Measurements from ENCODE around the gene DAD1.
A peak's percentile ranks its signal among the peaks of the same experiment; 100 is the strongest.
"Not testable (repeated sequence)": the region's sequence is repeated elsewhere in the genome, so short reads cannot be mapped to it uniquely, and the experiment has no call there.

The DAD1 gene

DNA sequence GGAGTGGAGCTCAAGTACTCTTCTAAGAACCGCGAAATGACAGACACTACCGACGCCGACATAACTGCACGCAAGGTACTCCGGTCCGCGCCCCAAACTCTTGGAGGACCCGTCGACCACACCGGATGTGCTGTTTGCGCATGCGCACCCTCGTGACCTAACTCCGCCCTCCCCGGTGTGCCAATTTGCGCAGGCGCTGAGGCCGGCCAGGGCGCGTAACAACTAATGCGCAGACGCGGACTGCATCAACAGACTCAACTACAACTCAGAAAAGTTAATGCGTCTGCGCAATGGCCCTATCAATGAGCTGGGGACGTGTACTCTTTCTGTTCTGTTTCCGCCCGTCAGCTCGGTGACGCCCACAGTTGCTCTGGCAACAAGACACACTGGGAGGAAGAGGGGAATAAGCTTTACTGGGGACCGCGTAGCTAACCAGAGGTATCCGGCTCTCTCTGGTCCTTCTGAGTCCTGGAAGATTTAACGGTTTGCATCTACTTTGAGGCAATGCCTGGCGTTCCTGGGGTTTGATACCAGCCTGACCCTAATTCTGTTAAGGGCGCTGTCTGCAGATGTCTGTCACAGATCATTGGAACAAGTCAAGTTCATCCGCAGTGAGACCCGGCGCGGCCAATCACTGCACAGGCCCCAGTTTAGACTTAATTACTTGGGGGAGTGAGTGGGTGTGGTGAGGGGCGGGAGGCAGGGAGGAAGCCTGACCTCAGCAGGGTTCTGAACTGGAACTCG lies at the start of gene DAD1:
Gene DAD1, minus strand, starts transcription at position 129 of the 744 bp plus-strand sequence. Its CDS starts 67 bp downstream, at position 62.
- TF ChIP-seq, protein P1, sequence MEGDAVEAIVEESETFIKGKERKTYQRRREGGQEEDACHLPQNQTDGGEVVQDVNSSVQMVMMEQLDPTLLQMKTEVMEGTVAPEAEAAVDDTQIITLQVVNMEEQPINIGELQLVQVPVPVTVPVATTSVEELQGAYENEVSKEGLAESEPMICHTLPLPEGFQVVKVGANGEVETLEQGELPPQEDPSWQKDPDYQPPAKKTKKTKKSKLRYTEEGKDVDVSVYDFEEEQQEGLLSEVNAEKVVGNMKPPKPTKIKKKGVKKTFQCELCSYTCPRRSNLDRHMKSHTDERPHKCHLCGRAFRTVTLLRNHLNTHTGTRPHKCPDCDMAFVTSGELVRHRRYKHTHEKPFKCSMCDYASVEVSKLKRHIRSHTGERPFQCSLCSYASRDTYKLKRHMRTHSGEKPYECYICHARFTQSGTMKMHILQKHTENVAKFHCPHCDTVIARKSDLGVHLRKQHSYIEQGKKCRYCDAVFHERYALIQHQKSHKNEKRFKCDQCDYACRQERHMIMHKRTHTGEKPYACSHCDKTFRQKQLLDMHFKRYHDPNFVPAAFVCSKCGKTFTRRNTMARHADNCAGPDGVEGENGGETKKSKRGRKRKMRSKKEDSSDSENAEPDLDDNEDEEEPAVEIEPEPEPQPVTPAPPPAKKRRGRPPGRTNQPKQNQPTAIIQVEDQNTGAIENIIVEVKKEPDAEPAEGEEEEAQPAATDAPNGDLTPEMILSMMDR (IDR thresholded peaks at IDR 0.05; ENCODE audit: insufficient read depth, missing control alignments): no peak
- FAIRE-seq (no peak), DNase-seq (ENCODE audit: insufficient read length, low spot score) (peak; percentile 92)

DNA sequence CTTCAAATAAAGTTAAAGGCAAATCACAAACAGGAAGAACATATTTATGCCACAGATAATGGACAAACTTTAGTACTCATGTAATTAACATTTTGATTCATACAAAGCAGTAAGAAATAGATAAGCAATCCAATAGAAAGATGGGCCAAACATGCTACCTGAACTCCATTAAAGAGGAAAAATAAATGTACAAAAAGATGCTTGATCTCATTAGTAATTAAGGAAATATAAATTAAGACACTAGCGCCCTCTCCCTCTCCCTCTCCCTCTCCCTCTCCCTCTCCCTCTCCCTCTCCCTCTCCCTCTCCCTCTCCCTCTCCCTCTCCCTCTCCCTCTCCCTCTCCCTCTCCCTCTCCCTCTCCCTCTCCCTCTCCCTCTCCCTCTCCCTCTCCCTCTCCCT lies 47.0 kb upstream of the DAD1 start:
- not testable (repeated sequence) for FAIRE-seq; DNase-seq (ENCODE audit: insufficient read length, low spot score)

DNA sequence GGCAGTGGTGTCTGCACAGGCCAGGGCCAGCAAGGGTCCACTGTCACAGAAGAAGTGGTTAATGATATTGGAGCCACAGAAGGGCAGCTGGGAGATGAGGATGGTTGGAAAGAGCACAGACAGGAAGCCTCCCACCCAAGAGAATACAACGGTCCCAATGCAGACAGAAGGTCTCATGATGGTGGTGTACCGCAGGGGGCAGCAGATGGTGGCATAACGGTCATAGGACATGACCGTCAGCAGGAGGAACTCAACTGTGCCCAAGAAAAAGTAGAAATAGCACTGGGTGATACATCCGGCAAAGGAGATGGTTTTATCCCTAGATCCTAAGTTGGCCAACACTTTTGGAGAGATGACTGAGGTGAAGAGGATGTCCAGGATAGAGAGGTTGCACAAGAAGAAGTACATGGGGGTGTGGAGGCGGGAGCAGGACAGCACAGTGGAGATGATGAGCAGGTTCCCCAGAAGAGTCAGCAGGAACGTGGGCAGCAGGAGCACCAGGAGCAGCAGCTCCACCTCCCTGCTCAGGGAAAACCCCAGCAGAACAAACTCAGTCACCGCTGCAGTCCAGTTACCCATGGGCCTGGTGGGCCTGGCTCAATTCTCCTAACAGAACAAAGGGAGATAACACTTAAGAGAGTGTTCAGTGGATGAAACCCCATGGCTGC lies 45.3 kb upstream of the DAD1 start:
- no peak for FAIRE-seq
- no peak for DNase-seq (ENCODE audit: insufficient read length, low spot score)
- TF ChIP-seq, protein P1 (IDR thresholded peaks at IDR 0.05; ENCODE audit: insufficient read depth, missing control alignments): no peak

DNA sequence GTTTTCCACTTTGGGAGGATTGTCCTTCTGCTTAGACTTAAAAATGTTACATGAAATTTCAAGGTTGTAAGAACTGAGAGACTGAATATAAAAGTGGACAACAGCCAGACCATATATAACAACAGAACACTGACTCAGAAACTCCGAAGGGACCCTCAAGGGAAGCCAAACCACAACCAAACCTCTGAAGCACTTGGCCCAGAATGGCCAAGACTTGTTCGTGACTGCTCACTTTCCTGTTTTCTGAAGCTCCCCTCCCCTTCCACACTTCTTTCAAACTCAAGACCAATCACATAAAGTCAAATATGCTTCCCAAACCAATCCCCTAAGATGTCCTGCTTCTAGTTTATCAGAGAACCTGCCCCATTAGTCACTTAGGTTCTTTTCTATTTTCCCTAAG lies 41.5 kb upstream of the DAD1 start:
- TF ChIP-seq, protein P1 (IDR thresholded peaks at IDR 0.05; ENCODE audit: insufficient read depth, missing control alignments): no peak
- FAIRE-seq: no peak
- DNase-seq (ENCODE audit: insufficient read length, low spot score): no peak

DNA sequence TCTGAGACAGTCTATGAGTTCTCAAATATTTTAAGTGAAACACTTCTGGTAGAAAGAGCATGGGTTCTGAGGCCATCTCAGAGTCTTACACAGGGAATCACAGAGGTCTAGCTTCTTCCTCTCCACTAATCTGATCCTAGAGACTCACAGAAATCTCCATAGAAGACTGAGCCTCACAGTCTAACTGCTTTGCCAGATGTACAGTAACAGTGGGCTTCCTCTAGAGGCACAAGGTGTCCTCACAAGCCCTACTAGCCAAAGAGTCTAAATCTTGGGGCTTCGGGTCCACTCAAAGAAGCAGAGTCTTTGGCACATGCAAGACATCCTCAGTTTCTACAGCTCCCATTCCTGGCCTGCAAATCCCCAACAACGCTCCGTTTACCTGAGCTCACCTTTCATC lies 41.0 kb upstream of the DAD1 start:
- FAIRE-seq (no peak), DNase-seq (ENCODE audit: insufficient read length, low spot score) (no peak)
- TF ChIP-seq, protein P1 (IDR thresholded peaks at IDR 0.05; ENCODE audit: insufficient read depth, missing control alignments): no peak

DNA sequence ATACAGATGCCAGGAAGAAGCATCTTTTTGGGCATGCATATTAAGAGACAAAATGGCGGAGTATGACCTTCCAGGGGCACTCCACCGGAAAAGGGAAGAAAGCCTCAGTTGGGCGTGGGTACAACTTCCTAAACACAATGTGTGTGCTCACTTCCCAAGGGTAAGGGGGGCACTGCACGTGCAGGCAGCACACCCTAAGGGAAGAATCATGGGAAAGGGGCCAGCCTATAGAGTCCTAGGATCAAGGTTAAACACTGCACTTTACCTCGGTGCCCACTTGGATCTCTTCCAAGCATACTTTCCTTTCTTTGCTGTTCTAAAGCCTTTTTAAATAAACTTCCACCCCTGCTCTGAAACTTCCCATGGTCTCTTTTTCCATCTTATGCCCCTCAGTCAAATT lies 40.3 kb upstream of the DAD1 start:
- no peak for FAIRE-seq
- DNase-seq (ENCODE audit: insufficient read length, low spot score): no peak
- TF ChIP-seq, protein P1 (IDR thresholded peaks at IDR 0.05; ENCODE audit: insufficient read depth, missing control alignments): no peak

DNA sequence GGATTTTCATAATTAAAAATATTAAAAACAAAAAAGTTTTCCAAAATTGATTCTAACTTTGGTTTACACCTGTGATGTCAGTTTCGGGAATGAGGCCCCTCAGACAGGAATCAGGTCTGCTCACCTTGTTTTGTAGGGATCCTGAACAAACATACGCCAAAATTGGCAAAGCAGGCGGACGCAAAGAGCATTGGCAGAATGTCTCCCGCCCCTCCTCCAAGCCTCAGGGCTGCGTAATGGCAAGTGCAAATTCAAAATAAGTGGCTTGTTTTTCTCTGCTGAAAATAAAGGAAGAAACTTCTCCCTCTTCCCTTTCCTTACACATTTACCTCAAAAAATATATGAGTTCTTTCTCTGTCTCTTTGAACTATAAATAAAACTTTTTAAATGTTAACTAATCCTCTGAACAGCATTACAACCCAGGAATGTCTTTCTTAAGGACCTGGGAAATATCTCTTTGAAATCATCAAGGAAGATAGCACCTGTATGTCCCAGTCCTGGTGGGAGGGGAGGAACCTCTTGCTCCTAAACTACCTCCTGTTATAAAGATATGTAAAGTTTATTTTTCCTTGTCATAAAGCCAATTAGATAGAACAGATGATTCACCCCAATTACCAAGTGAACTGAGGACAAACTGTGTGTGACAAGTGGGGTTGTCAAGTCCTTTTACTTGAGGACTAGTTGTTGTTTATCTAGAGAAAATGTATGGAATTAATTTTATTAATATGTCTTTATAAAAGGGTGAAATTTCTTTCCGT lies 38.7 kb upstream of the DAD1 start:
- DNase-seq (ENCODE audit: insufficient read length, low spot score): no peak
- no peak for FAIRE-seq
- TF ChIP-seq, protein P1 (IDR thresholded peaks at IDR 0.05; ENCODE audit: insufficient read depth, missing control alignments): no peak
